HepG2 (cell line): Measurements from ENCODE around the gene TOP2A. TPM values are rescaled to one million over a fixed set of nuclear protein-coding genes. Genes with fewer than 3 reads are reported as not detected.

Experiments
- AHR ChIP-seq: IDR thresholded peaks from 2 replicates; pipeline ENCODE4 v1.6.1; 2018; ENCODE audit warnings: missing genetic modification reagents, missing compliant biosample characterization
- ARID2 ChIP-seq: sonication (generic); formaldehyde crosslinking; IDR thresholded peaks from 2 replicates; pipeline ENCODE4 v1.8.1; 2022; ENCODE audit warnings: mild to moderate bottlenecking, missing genetic modification reagents, borderline replicate concordance
- CBX1 ChIP-seq: IDR thresholded peaks from one replicate; pipeline ENCODE4 v1.6.1; 2016; ENCODE audit warnings: antibody characterized with exemption, low read depth
- KLF11 ChIP-seq: IDR thresholded peaks from 2 replicates; pipeline ENCODE4 v1.6.1; 2016; ENCODE audit warnings: missing compliant biosample characterization
- NAIF1 ChIP-seq: sonication (generic); formaldehyde crosslinking; IDR thresholded peaks from 2 replicates; pipeline ENCODE4 v1.5.0; 2020; ENCODE audit warnings: mild to moderate bottlenecking, missing genetic modification reagents, borderline replicate concordance
- SNAI1 ChIP-seq: sonication (generic); formaldehyde crosslinking; IDR thresholded peaks from 2 replicates; pipeline ENCODE4 v1.5.0; 2020; ENCODE audit warnings: mild to moderate bottlenecking, missing genetic modification reagents, borderline replicate concordance
- SNAPC2 ChIP-seq: sonication (generic); formaldehyde crosslinking; IDR thresholded peaks from 2 replicates; pipeline ENCODE4 v1.8.1; 2022; ENCODE audit warnings: mild to moderate bottlenecking, missing genetic modification reagents
- SP140L ChIP-seq: sonication (generic); formaldehyde crosslinking; IDR thresholded peaks from 2 replicates; pipeline ENCODE4 v1.4.0; 2020; ENCODE audit warnings: missing genetic modification reagents, borderline replicate concordance
- TEAD3 ChIP-seq: optimal IDR thresholded peaks from 2 replicates; pipeline ENCODE3; 2016; ENCODE audit warnings: borderline replicate concordance
- ZEB1 ChIP-seq: IDR thresholded peaks from 2 replicates; pipeline ENCODE4 v1.6.1; 2012; ENCODE audit warnings: mild to moderate bottlenecking, low read depth, inconsistent platforms; ENCODE audit not compliant: insufficient replicate concordance
- ZIK1 ChIP-seq: sonication (generic); formaldehyde crosslinking; IDR thresholded peaks from 2 replicates; pipeline ENCODE4 v1.5.0; 2020; ENCODE audit warnings: mild to moderate bottlenecking, low read depth, missing genetic modification reagents, borderline replicate concordance
- ZNF337 ChIP-seq: sonication (generic); formaldehyde crosslinking; IDR thresholded peaks from 2 replicates; pipeline ENCODE4 v1.5.1; 2020; ENCODE audit warnings: missing genetic modification reagents, low read depth, mild to moderate bottlenecking, borderline replicate concordance
- ZNF33B ChIP-seq: sonication (generic); formaldehyde crosslinking; IDR thresholded peaks from 2 replicates; pipeline ENCODE4 v1.5.1; 2020; ENCODE audit warnings: mild to moderate bottlenecking, missing genetic modification reagents
- ZNF790 ChIP-seq: sonication (generic); formaldehyde crosslinking; IDR thresholded peaks from 2 replicates; pipeline ENCODE4 v1.8.0; 2022; ENCODE audit warnings: missing genetic modification reagents, mild to moderate bottlenecking, borderline replicate concordance
- polyA plus RNA-seq, 8 experiments: library from polyadenylated mRNA; depleted of rRNA in 3 of 8; stranded (reverse) in 7 of 8; unstranded in 1 of 8; fragments of >200 nt; fragmentation: Illumina TruSeq in 4 of 8; extraction: Trizol in 4 of 8; gene quantifications; 2 replicates each; pipeline versions ENCODE4 v1.2.1 to v1.2.3, GENCODE V29; 2011 to 2016; ENCODE audit warnings: low read depth in 4 of 8, missing spikeins in 1 of 8, mixed read lengths in 1 of 8; ENCODE audit not compliant: insufficient read depth in 1 of 8
- total RNA-seq, 5 experiments: library from RNA; depleted of rRNA; stranded (reverse); fragments of >200 nt; fragmentation: Illumina TruSeq; extraction: Trizol; gene quantifications; 2 replicates each; pipeline ENCODE4 v1.2.3, GENCODE V29; 2016; ENCODE audit warnings: low read depth in 1 of 5
- TF ChIP-seq, protein P1 (sequence below): sonication (generic); formaldehyde crosslinking; IDR thresholded peaks from 2 replicates; pipeline ENCODE4 v1.5.1; 2020; ENCODE audit warnings: mild to moderate bottlenecking, missing genetic modification reagents, moderate library complexity
- TF ChIP-seq, protein P2 (sequence below): sonication (generic); formaldehyde crosslinking; IDR thresholded peaks from 2 replicates; pipeline ENCODE4 v1.8.0; 2022; ENCODE audit warnings: mild to moderate bottlenecking, missing genetic modification reagents; ENCODE audit not compliant: insufficient replicate concordance
- TF ChIP-seq, protein P3 (sequence below): sonication (generic); formaldehyde crosslinking; IDR thresholded peaks from 2 replicates; pipeline ENCODE4 v1.4.0; 2020; ENCODE audit warnings: missing genetic modification reagents
- TF ChIP-seq, protein P4 (sequence below): sonication (generic); formaldehyde crosslinking; IDR thresholded peaks from 2 replicates; pipeline ENCODE4 v1.5.1; 2020; ENCODE audit warnings: mild to moderate bottlenecking, missing genetic modification reagents, borderline replicate concordance
- TF ChIP-seq, protein P5 (sequence below): sonication (generic); formaldehyde crosslinking; IDR thresholded peaks from 2 replicates; pipeline ENCODE4 v1.5.1; 2020; ENCODE audit warnings: missing genetic modification reagents, mild to moderate bottlenecking, borderline replicate concordance
- TF ChIP-seq, protein P6 (sequence below): sonication (generic); formaldehyde crosslinking; IDR thresholded peaks from 2 replicates; pipeline ENCODE4 v1.4.0; 2020; ENCODE audit warnings: mild to moderate bottlenecking, low read depth, missing genetic modification reagents

Gene TOP2A
- total and polyA plus RNA-seq, 2 of the 13 experiments (the other 11 are each of a cell fraction or from before 2014, with no cell fraction given), result 108 to 327 TPM

DNA sequence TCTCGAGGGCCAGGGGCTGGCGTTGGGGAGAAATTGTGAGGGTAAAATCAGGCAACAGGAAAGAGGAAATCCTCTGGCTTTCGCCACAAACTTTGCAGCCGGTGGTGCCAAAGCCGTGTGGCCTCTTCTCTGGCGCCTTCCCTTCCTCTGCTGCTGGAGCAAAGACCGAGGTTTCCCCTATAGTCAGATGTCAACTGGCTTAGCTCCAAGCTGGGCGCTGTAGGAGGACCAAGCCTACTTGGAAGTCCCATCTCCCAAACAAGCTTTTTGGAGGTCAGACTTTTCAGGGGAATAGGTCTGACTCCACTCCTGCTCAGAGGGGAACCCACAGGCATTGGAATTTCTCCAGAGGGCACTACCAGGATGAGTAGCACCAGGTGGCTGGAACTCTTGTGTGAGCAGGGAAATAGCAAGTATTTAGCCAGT is 30.5 kb upstream of the TOP2A start (continued):
- TF ChIP-seq ZNF337 (CRISPR knock-in tag) (0 out of 2 replicates have a peak, but pooled peaks have one; percentile 62), ZNF33B (peak; percentile 51; the same call in 1 of the 2 replicates), AHR (CRISPR knock-in tag) (no peak), SNAPC2 (CRISPR knock-in tag) (no peak), ARID2 (CRISPR knock-in tag) (0 out of 2 replicates have a peak, but pooled peaks have one; percentile 48), CBX1 (no peak), ZNF790 (CRISPR knock-in tag) (0 out of 2 replicates have a peak, but pooled peaks have one; percentile 56), TEAD3 (CRISPR knock-in tag) (no peak), SNAI1 (CRISPR knock-in tag) (no peak), NAIF1 (CRISPR knock-in tag) (no peak), ZIK1 (CRISPR knock-in tag) (no peak), KLF11 (CRISPR knock-in tag) (no peak), ZEB1 (peak; percentile 72), SP140L (CRISPR knock-in tag) (no peak)
- TF ChIP-seq, protein P1, sequence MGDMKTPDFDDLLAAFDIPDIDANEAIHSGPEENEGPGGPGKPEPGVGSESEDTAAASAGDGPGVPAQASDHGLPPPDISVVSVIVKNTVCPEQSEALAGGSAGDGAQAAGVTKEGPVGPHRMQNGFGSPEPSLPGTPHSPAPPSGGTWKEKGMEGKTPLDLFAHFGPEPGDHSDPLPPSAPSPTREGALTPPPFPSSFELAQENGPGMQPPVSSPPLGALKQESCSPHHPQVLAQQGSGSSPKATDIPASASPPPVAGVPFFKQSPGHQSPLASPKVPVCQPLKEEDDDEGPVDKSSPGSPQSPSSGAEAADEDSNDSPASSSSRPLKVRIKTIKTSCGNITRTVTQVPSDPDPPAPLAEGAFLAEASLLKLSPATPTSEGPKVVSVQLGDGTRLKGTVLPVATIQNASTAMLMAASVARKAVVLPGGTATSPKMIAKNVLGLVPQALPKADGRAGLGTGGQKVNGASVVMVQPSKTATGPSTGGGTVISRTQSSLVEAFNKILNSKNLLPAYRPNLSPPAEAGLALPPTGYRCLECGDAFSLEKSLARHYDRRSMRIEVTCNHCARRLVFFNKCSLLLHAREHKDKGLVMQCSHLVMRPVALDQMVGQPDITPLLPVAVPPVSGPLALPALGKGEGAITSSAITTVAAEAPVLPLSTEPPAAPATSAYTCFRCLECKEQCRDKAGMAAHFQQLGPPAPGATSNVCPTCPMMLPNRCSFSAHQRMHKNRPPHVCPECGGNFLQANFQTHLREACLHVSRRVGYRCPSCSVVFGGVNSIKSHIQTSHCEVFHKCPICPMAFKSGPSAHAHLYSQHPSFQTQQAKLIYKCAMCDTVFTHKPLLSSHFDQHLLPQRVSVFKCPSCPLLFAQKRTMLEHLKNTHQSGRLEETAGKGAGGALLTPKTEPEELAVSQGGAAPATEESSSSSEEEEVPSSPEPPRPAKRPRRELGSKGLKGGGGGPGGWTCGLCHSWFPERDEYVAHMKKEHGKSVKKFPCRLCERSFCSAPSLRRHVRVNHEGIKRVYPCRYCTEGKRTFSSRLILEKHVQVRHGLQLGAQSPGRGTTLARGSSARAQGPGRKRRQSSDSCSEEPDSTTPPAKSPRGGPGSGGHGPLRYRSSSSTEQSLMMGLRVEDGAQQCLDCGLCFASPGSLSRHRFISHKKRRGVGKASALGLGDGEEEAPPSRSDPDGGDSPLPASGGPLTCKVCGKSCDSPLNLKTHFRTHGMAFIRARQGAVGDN (CRISPR knock-in tag), result peak; percentile 58
- TF ChIP-seq, protein P2, sequence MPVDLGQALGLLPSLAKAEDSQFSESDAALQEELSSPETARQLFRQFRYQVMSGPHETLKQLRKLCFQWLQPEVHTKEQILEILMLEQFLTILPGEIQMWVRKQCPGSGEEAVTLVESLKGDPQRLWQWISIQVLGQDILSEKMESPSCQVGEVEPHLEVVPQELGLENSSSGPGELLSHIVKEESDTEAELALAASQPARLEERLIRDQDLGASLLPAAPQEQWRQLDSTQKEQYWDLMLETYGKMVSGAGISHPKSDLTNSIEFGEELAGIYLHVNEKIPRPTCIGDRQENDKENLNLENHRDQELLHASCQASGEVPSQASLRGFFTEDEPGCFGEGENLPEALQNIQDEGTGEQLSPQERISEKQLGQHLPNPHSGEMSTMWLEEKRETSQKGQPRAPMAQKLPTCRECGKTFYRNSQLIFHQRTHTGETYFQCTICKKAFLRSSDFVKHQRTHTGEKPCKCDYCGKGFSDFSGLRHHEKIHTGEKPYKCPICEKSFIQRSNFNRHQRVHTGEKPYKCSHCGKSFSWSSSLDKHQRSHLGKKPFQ (CRISPR knock-in tag), result no peak
- TF ChIP-seq, protein P3, sequence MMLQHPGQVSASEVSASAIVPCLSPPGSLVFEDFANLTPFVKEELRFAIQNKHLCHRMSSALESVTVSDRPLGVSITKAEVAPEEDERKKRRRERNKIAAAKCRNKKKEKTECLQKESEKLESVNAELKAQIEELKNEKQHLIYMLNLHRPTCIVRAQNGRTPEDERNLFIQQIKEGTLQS (CRISPR knock-in tag), result no peak
- TF ChIP-seq, protein P4, sequence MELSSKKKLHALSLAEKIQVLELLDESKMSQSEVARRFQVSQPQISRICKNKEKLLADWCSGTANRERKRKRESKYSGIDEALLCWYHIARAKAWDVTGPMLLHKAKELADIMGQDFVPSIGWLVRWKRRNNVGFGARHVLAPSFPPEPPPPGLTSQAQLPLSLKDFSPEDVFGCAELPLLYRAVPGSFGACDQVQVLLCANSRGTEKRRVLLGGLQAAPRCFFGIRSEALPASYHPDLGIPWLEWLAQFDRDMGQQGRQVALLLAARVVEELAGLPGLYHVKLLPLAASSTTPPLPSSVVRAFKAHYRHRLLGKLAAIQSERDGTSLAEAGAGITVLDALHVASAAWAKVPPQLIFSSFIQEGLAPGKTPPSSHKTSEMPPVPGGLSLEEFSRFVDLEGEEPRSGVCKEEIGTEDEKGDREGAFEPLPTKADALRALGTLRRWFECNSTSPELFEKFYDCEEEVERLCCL (CRISPR knock-in tag), result no peak
- TF ChIP-seq, protein P5, sequence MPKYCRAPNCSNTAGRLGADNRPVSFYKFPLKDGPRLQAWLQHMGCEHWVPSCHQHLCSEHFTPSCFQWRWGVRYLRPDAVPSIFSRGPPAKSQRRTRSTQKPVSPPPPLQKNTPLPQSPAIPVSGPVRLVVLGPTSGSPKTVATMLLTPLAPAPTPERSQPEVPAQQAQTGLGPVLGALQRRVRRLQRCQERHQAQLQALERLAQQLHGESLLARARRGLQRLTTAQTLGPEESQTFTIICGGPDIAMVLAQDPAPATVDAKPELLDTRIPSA, result 0 out of 2 replicates have a peak, but pooled peaks have one; percentile 52
- TF ChIP-seq, protein P6, sequence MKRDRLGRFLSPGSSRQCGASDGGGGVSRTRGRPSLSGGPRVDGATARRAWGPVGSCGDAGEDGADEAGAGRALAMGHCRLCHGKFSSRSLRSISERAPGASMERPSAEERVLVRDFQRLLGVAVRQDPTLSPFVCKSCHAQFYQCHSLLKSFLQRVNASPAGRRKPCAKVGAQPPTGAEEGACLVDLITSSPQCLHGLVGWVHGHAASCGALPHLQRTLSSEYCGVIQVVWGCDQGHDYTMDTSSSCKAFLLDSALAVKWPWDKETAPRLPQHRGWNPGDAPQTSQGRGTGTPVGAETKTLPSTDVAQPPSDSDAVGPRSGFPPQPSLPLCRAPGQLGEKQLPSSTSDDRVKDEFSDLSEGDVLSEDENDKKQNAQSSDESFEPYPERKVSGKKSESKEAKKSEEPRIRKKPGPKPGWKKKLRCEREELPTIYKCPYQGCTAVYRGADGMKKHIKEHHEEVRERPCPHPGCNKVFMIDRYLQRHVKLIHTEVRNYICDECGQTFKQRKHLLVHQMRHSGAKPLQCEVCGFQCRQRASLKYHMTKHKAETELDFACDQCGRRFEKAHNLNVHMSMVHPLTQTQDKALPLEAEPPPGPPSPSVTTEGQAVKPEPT (CRISPR knock-in tag), result no peak
